GM10248 (cell line): ENCODE results near the gene CPNE4.
"Not testable (repeated sequence)": the region's sequence is repeated elsewhere in the genome, so short reads cannot be mapped to it uniquely, and the experiment has no call there.

Experiments
- CTCF ChIA-PET: fragments of 300-600 bp; sonication (Branson Sonifier 250); formaldehyde crosslinking; extraction: SDS; loops from one replicate; lab custom pipeline; 2021; ENCODE audit warnings: antibody characterized with exemption; lab: Yijun Ruan, JAX
- POLR2A ChIA-PET: fragments of 350-650 bp; sonication (Branson Sonifier 250); formaldehyde crosslinking; extraction: SDS; loops from one replicate; lab custom pipeline; 2020; ENCODE audit warnings: antibody characterized with exemption; lab: Yijun Ruan, JAX
- DNase-seq: peaks from one replicate; pipeline ENCODE4 v3.0.0; 2012; ENCODE audit errors: extremely low spot score
- CTCF ChIP-seq: IDR thresholded peaks from 2 replicates; pipeline ENCODE4 v1.5.1; 2012; ENCODE audit warnings: mild to moderate bottlenecking, low read depth; ENCODE audit errors: extremely low read depth, missing control alignments, control extremely low read depth

Gene CPNE4

GRCh38 chr3:131898346-131898745 lies 136.5 kb downstream of the CPNE4 start:
- POLR2A ChIA-PET, result no interaction called here
- no peak for DNase-seq
- TF ChIP-seq CTCF, result no peak
- CTCF ChIA-PET, result interaction anchor here (1.2 kb wide), 1 partner anchor 10 kb away, joined by 6 read pairs; no protein-coding TSS in a partner anchor

GRCh38 chr3:131896285-131896684 lies 138.5 kb downstream of the CPNE4 start:
- DNase-seq, result no peak
- no peak for TF ChIP-seq CTCF
- CTCF ChIA-PET, result no interaction called here
- POLR2A ChIA-PET, result no interaction called here

- no peak for DNase-seq
- POLR2A ChIA-PET, result no interaction called here
- CTCF ChIA-PET, result no interaction called here
- no peak for TF ChIP-seq CTCF
Observed at GRCh38 chr3:131895766-131896165, 139.0 kb downstream of the CPNE4 start.

- no peak for TF ChIP-seq CTCF
- ChIA-PET POLR2A (no interaction called here), CTCF (interaction anchor here (1.1 to 1.5 kb wide), 3 partner anchors 10 to 15 kb away, joined by 3 to 4 read pairs (median 3); no protein-coding TSS in a partner anchor)
- no peak for DNase-seq
Observed at GRCh38 chr3:131892331-131892730, 142.5 kb downstream of the CPNE4 start.

- CTCF ChIA-PET, DNase-seq, POLR2A ChIA-PET: not testable (repeated sequence)
Observed at GRCh38 chr3:131885871-131886270, 148.9 kb downstream of the CPNE4 start.

- CTCF ChIA-PET, result no interaction called here
- POLR2A ChIA-PET, result no interaction called here
- TF ChIP-seq CTCF, result no peak
- DNase-seq, result no peak
Observed at GRCh38 chr3:131883711-131884407, 151.0 kb downstream of the CPNE4 start.

GRCh38 chr3:131883086-131883485 lies 151.7 kb downstream of the CPNE4 start:
- ChIA-PET POLR2A (no interaction called here), CTCF (interaction anchor here (1.1 to 1.7 kb wide), 2 partner anchors 9 to 333 kb away, joined by 4 read pairs; no protein-coding TSS in a partner anchor)
- no peak for TF ChIP-seq CTCF
- no peak for DNase-seq
